Retinal pigment epithelial cell (primary cell): ENCODE data around the gene ADAT1.
"Not testable (repeated sequence)": the region's sequence is repeated elsewhere in the genome, so short reads cannot be mapped to it uniquely, and the experiment has no call there.

ENCODE experiments used
- DNase-seq: peaks from one replicate; pipeline ENCODE4 v3.0.0-alpha.2; 2010; ENCODE audit warnings: low read depth
- H3K4me3 ChIP-seq: 2 replicates; pipeline ENCODE4 v1.5.1; 2011; ENCODE audit warnings: mild to moderate bottlenecking, low read length, control low read depth, moderate library complexity
- TF ChIP-seq, protein P1 (sequence below): conservative IDR thresholded peaks from 2 replicates; pipeline ENCODE4 v1.5.1; 2011; ENCODE audit warnings: low read depth, low read length, control low read depth, inconsistent platforms

Gene ADAT1

DNA sequence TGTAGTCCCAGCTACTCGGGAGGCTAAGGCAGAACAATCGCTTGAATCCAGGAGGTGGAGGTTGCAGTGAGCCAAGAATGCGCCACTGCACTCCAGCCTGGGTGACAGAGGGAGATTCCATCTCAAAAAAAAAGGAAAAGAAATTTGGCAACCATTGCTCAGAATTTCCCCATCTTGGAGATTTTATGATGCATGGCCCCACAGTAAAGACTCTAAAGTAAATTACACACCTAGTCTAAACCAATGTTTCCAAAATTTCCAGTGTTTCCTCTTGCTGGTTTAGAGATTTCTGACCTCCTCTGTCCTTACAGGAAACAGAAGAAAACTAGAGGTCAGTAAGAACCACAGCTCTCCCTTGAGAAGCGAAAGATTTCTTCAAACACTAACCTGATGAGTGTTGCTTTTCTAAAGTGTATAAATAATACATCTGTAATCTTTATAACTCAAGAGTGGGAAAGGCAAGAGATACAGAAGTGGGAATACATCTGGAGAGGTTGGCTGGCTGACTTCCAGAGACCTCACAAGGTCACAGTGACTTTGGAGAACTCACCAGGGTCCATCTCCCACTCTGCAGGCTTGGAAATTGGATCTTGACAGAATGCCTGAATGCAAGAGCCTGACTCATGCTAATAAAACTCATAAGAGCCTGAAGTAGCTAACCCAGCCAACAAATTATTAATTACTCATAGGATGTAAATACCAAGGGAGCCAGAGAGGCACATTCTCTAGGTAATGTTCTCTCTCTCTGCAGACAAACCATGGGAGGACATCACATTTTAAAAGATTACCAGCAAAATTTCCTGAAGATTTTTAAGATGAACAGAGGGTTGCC lies 8.8 kb downstream of the ADAT1 start:
- H3K4me3 ChIP-seq, result no peak overlapping the region

GRCh38 chr16:75606507-75606906 lies 16.6 kb downstream of the ADAT1 start:
- TF ChIP-seq, protein P1, sequence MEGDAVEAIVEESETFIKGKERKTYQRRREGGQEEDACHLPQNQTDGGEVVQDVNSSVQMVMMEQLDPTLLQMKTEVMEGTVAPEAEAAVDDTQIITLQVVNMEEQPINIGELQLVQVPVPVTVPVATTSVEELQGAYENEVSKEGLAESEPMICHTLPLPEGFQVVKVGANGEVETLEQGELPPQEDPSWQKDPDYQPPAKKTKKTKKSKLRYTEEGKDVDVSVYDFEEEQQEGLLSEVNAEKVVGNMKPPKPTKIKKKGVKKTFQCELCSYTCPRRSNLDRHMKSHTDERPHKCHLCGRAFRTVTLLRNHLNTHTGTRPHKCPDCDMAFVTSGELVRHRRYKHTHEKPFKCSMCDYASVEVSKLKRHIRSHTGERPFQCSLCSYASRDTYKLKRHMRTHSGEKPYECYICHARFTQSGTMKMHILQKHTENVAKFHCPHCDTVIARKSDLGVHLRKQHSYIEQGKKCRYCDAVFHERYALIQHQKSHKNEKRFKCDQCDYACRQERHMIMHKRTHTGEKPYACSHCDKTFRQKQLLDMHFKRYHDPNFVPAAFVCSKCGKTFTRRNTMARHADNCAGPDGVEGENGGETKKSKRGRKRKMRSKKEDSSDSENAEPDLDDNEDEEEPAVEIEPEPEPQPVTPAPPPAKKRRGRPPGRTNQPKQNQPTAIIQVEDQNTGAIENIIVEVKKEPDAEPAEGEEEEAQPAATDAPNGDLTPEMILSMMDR, result no peak
- no peak for DNase-seq
- H3K4me3 ChIP-seq, result no peak overlapping the region

More for the DNA sequence above, 8.8 kb downstream of the ADAT1 start:
- peak; percentile 7 for DNase-seq
- TF ChIP-seq, protein P1, result no peak

- no peak for DNase-seq
- no peak overlapping the region for H3K4me3 ChIP-seq
- TF ChIP-seq, protein P1, result no peak
Measured at GRCh38 chr16:75603241-75603640, 19.8 kb downstream of the ADAT1 start.

- TF ChIP-seq, protein P1, result no peak
- no peak overlapping the region for H3K4me3 ChIP-seq
- DNase-seq, result no peak
Measured at GRCh38 chr16:75599452-75600277, 23.4 kb downstream of the ADAT1 start.

- no peak overlapping the region for H3K4me3 ChIP-seq
- TF ChIP-seq, protein P1, result no peak
- no peak for DNase-seq
Measured at GRCh38 chr16:75593825-75594820, 29.0 kb downstream of the ADAT1 start.

- no peak for DNase-seq
Measured at GRCh38 chr16:75593308-75593707, 29.8 kb downstream of the ADAT1 start.

GRCh38 chr16:75591927-75592326 lies 31.2 kb downstream of the ADAT1 start:
- not testable (repeated sequence) for DNase-seq, H3K4me3 ChIP-seq

More at GRCh38 chr16:75593308-75593707, 29.8 kb downstream of the ADAT1 start:
- H3K4me3 ChIP-seq, result no peak overlapping the region
- TF ChIP-seq, protein P1, result no peak
